HG03558 (cell line): ENCODE results near the gene TPRN.

ENCODE experiments used
- ATAC-seq: cut with Tn5 transposase; IDR thresholded peaks from one replicate; pipeline ENCODE4 v1.9.1; 2021; ENCODE audit warnings: moderate number of reproducible peaks; ENCODE audit not compliant: unreplicated experiment; ENCODE audit errors: extremely low read depth

Gene TPRN

GRCh38 chr9:137191245-137191644 lies 9.3 kb downstream of the TPRN start:
- no peak for ATAC-seq

GRCh38 chr9:137190315-137190856 lies 10.2 kb downstream of the TPRN start:
- no peak for ATAC-seq

DNA sequence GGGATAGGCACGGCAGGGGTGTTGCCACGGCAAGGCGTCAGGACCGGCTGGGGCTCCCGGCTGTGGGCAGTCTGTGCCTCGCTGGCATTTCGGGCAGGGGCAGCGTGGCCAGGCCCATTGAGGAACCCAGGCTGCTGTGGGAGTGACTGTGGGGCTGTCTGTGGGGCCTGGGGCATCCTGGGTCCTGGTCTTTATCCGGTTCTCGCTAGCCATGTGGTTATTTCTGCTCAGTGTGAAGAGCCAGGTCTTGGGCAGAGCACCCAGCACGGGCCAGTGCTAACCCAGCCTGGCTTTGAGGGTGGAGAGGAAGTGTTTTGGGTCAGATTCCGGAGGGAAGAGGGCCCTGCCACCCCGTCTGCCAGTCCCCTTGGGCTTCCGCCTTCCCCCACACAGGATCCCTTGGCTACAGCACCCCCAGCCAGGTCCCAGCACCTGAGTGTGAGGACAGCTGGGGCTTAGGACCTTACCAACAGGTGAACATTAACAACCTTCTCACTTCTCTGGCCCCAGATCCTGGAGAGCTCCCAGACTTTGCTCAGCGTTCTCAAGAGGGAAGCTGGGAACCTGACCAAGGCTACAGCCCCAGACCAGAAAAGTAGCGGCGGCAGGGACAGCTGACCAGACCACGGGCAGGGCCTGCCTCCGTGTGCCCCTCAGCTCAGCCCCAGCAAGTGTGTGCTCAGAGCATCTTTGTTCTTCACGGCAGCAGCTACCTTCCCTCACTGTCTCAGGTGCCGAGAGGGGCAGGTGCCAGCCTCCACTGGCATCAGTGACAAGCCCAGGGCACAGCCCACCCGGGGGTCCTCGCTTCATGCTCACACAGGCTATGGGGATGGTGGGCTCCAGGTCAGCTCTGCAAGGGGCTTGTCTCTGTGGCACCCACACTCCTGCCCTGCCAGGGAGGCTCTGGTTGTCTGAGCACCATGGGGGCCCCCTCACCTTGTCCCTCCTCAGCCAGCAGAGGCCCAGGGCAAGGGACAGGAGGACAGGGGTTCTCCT lies 10.9 kb downstream of the TPRN start:
- ATAC-seq, result no peak

DNA sequence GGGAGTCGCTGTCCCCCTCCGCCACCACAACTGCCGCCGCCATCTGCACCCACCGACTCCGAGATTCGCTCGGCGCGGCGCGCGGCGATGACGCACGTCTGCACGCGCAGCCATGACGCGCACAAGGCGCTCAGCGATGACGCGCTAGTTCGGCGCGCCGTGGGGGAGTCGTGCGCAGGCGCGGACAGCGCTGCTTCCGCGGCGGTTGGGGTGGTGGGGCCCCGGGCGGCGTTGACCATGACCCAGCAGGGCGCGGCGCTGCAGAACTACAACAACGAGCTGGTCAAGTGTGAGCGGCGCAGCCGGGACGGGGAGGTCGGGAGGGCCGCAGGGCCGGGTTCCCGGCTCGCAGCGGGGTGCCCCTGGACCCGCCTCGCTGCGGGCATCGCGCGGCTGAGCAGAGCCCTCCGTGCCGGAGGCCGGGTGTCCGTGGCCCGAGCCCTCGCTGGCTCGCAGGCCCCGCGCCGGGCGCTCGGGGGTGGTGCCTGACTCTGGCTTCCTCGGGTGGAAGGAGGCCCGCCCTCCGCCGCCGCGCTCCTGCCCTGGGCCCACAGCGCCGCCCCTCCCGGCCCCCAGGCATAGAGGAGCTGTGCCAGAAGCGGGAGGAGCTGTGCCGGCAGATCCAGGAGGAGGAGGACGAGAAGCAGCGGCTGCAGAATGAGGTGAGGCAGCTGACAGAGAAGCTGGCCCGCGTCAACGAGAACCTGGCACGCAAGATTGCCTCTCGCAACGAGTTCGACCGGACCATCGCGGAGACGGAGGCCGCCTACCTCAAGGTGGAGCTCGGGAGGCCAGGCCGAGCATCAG lies 11.8 kb downstream of the TPRN start, which contains the start of the genes ANAPC2 and SSNA1:
Gene ANAPC2 (minus strand): TSS at position 71 of the 807 bp plus-strand sequence. CDS start 28 bp downstream, at position 43.
Gene SSNA1 (plus strand): TSS at position 187 of the 807 bp plus-strand sequence. CDS start 51 bp downstream, at position 238.
- peak; percentile 63 for ATAC-seq

- ATAC-seq, result no peak
Measured at GRCh38 chr9:137188086-137188489, 12.5 kb downstream of the TPRN start.

DNA sequence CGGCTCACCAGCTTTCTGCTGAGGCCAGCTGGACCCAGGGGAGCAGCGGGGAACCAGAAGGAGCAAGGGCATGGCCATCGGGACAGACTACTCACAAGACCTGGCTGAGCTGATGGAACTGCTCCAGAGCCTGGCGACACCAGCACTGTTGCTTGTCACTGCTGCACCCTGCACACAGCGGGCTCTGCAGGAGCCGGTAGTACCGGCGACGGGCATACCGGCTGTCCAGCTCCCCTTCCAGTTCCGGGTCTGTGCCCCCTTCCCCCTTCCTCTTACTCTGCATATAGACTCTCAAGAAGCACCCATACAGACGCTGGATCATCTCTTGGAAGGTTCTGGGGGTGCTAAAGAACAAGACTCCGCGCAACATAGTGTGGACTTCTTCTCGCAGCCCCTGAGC lies 13.2 kb downstream of the TPRN start:
- ATAC-seq, result no peak

DNA sequence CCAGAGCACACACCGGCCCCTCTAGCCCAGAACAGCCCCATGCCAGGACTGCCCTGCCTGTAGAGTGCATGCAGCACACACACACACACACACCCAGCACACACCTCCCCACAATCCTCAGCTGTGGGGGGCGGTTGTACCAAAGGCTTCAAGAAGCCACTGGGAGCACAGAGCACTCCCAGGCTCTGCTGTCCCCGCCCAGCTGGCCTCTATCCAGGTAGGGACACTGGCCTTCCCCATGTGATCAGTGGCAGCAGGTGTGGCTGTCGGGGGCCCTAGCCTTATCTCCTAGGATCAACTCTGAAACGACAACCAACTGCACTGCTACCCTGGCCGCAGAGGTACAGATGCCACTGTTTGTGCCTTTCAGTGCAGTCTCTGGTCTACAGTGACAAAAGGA lies 14.2 kb downstream of the TPRN start:
- no peak for ATAC-seq

DNA sequence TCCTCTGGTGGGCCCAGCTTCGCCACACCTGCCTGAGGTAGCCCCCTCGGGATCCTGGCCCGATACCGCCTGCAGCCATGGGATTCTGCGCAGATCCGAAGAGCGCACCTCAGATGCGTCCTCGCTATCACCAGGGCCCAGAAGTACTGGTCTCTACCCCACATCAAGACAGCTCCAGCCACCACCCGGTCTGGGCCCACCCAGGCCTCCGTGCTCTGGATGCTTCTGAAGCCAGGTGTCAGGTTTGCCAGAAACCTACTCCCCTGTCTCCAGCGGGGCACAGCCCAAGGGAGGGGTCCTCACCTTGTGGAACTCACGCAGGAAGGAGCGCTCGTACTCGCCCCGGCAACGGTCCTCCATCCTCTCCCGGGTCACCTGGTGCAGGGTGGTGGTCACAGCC lies 14.6 kb downstream of the TPRN start:
- no peak for ATAC-seq

GRCh38 chr9:137184881-137185660 lies 15.5 kb downstream of the TPRN start:
- no peak for ATAC-seq

DNA sequence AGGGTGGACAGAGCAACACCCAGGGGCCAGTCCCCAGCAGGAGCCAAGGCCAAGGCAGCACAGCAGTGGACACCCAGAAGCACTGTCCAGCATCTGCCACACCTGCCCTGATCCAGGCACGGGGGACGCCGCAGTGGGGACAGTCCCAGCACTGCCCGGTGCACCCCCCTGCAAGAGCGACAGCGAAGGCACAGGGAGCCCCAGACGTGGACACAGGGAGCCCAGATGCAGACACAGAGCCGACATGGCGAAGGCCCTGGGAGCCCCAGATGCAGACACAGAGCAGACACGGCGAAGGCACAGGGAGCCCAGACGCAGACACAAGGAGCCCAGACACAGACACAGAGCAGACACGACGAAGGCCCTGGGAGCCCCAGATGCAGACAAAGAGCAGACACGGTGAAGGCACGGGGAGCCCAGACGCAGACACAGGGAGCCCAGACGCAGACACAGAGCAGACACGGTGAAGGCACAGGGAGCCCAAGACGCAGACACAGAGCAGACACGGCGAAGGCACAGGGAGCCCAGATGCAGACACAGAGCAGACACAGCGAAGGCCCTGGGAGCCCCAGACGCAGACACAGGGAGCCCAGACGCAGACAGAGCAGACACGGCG lies 16.5 kb downstream of the TPRN start:
- no peak for ATAC-seq

- no peak for ATAC-seq
Measured at GRCh38 chr9:137182836-137183235, 17.7 kb downstream of the TPRN start.

DNA sequence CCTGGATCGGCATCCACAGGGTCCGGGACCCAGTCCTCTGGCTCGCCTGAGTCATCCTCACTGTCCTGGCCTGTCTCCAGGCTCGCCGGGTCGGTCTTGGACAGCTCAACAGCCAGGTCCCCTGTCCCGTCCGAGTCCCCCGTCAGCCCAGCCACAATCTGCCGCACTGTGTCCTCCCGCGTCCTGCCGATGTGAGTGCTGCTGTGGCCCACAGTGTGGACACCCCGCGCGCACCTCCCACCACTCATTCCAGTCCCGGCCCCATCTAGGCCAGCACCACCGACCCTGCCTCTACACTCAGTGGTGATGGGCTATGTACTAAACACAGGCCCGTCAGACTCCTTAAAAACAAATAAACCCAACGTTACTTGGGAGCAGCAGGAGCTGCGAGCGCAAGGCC lies 18.9 kb downstream of the TPRN start:
- no peak for ATAC-seq

DNA sequence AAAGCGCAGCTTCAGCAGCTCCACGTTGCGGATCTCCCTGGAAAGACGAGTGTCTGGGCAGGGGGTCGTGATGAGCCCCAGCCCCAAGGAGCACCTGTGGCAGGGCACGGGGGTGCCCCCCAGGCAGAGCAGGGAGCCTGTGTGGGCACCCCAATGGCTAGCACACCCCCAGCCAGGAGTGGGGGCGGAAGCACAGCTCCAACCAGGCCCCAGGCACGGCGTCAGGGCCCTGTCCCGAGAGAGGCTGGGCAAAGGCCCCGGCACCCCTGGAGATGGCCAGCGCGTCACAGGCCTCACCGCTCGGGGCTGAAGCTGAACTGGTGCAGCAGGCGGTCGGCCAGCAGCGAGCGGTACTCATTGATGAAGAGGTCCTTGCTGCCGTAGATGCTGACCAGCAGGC lies 20.1 kb downstream of the TPRN start:
- ATAC-seq, result no peak

GRCh38 chr9:137179761-137180160 lies 20.8 kb downstream of the TPRN start:
- no peak for ATAC-seq

DNA sequence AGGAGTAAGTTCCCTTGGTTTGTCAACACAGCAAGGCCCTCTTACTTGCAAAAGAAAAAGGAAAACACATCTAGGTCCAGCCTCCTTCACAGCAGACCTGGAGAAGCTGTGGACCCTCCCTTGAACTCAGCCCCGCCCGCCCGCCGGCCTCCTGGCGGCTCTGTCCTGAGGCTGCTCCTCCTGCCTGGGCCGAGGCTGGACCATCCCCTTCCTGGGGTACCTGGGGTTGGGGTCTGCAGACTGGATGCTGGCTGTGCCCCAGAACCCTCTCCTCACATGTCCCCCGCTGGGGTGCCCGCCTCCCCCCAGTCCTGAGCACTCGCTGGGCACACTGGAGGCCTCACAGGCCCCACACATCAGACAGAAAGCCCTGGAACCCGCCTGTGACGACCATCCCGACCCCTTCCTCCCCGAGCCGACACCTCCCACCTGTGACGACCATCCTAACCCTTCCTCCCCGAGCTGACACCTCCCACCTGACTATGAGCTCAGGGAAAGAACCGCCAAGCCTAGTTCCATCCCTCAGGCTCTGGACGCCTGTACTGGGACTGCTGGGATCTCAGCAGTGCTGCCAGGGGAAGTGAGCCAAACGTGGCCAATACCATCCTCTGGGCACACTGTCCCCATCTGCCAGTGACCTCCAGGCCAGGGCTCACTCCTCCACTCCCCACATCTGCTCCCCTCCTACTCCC lies 21.5 kb downstream of the TPRN start:
- ATAC-seq, result no peak

DNA sequence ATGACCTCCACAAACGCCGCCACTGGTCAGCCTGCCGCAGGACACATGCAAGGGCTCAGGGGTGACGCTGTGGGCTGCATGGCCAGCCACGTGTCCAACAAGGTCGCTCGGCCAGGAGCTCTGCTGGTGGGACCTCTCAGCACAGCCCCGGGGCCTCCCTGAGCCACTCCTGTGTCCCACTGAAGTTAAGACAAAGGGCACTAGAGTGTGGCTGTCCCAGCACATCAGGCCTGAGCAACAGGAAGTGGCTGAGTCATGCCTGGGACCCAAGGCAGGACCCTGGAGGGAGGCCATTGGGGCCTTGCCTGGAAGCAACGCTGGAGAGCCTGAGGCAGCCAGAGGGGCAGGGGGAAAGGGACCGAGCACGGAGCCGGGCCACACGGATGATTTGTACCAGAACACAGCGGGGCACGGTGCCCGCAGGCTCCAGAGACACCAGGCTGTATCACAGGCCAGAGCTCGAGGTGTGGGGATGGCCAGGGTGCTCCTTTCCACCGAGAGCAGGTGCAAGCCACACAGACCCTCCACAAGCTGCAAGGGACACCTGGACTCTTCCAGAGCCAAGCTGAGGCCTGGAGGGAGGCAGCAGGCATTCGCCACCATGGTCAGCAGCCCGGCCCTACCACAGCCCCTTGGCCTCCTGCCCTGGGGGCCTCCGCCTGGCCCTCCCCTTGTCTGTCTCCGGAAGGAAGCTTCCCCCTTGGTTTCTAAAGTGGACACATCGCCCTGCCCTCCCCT lies 22.2 kb downstream of the TPRN start:
- ATAC-seq, result no peak

DNA sequence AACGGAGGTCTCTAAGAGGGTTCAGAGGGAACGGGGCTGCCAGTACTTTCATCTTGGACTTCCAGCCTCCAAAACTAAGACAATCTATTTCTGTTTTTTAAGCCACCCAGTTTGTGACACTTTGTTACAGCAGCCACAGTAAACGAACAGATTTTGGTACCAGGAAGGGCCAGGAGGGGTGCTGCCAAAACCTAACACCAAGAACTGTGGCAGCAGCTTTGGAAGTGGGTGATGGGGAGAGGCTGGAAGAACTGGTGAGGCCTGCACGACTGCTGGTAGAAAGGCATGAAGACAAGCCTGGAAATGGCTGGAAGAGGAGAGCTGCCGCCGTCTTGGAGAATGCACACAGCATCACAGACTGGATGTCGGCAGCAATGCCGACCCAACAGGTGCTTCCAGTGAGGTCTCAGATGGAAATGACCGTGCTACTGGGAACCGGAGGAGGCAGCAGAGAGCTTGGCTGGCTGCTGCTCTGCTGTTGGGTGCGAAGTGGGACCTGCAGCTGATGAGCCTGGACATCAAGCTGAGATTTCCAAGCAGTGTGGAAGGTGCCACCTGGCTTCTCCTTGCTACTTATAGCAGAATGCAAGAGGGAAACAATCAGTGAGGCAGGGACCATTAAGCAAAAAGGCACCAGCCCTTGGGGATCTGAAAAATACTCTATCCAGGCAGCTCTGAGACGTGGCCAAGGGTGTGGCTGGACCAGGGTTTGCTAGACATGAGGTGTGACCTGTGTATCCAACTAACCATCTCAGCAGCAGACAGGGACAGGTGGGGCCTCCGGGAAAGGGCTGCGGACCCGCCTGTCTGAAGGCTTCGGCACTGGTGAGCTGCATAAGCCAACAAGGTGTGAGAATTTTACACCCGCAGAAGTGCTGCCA lies 24.0 kb downstream of the TPRN start:
- no peak for ATAC-seq
